Measurements from ENCODE around the gene TCF25.

DNA sequence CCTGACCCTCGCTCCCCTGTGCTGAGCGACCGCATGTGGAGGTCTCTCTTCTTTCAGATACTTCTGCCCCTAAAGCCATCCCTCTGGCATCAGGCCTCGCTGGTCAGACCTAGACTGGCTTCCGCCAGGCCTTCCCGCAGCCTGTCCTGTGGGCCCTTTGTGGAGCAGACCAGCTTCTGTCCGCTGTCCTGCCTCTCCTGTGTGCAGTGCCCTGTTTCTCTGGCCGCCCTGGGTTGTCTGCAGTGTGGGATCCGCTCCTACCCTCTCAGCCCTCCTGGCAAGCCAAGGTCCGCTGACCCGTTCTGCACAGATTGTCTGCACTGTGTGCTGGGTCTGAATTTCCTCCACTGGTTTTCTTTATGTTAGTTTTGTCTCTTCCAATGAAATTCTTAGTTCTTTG lies 23.8 kb downstream of the TCF25 start:
- TF ChIP-seq EP300 (IDR thresholded peaks at IDR 0.05; ENCODE audit: borderline replicate concordance) (no peak), MAX (IDR thresholded peaks at IDR 0.05) (no peak), REST (IDR thresholded peaks at IDR 0.05; ENCODE audit: low read depth) (no peak), TAF1 (IDR thresholded peaks at IDR 0.05; ENCODE audit: low read depth) (no peak), TEAD4 (IDR thresholded peaks at IDR 0.05) (no peak), RAD21 (IDR thresholded peaks at IDR 0.05; ENCODE audit: low read depth) (no peak), NFIC (IDR thresholded peaks at IDR 0.05) (no peak), FOXM1 (IDR thresholded peaks at IDR 0.05; ENCODE audit: borderline replicate concordance, low read depth) (no peak), YY1 (IDR thresholded peaks at IDR 0.05; ENCODE audit: low read depth) (no peak)
- TF ChIP-seq, protein P1, sequence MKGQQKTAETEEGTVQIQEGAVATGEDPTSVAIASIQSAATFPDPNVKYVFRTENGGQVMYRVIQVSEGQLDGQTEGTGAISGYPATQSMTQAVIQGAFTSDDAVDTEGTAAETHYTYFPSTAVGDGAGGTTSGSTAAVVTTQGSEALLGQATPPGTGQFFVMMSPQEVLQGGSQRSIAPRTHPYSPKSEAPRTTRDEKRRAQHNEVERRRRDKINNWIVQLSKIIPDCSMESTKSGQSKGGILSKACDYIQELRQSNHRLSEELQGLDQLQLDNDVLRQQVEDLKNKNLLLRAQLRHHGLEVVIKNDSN (IDR thresholded peaks at IDR 0.05) = no peak

All from Ishikawa (cell line).